ENCODE measurements around the gene TPCN1. TPM values are rescaled to one million over a fixed set of nuclear protein-coding genes. Genes with fewer than 3 reads are reported as not detected.
A peak's percentile ranks its signal among the peaks of the same experiment; 100 is the strongest.

The TPCN1 gene
- polyA plus RNA-seq, 3 donors = 31.2 to 50.5 (median 34.4) TPM

- no peak for DNase-seq (ENCODE audit: extremely low read depth in 1 of 11, low read depth in 9 of 11, low spot score in 4 of 11)
Observed at GRCh38 chr12:113214895-113215400, 6.3 kb upstream of the TPCN1 start.

- no peak for DNase-seq (ENCODE audit: extremely low read depth in 1 of 11, low read depth in 9 of 11, low spot score in 4 of 11)
Observed at GRCh38 chr12:113216027-113216426, 5.2 kb upstream of the TPCN1 start.

GRCh38 chr12:113220593-113221180, 577 bp upstream of the TPCN1 start:
- DNase-seq (ENCODE audit: extremely low read depth in 1 of 11, low read depth in 9 of 11, low spot score in 4 of 11) = no peak

- no peak for DNase-seq (ENCODE audit: extremely low read depth in 1 of 11, low read depth in 9 of 11, low spot score in 4 of 11)
Observed at GRCh38 chr12:113221997-113222729, 899 bp downstream of the TPCN1 start.

GRCh38 chr12:113222730-113223531, 1.7 kb downstream of the TPCN1 start:
- DNase-seq (ENCODE audit: extremely low read depth in 1 of 11, low read depth in 9 of 11, low spot score in 4 of 11) = peak in 4 of 11 donors; percentile 56 to 83 (median 75)

GRCh38 chr12:113224955-113225354, 3.7 kb downstream of the TPCN1 start:
- no peak for DNase-seq (ENCODE audit: extremely low read depth in 1 of 11, low read depth in 9 of 11, low spot score in 4 of 11)

GRCh38 chr12:113226696-113227568, 5.7 kb downstream of the TPCN1 start:
- DNase-seq (ENCODE audit: extremely low read depth in 1 of 11, low read depth in 9 of 11, low spot score in 4 of 11) = no peak

GRCh38 chr12:113227686-113228391, 6.6 kb downstream of the TPCN1 start:
- no peak for DNase-seq (ENCODE audit: extremely low read depth in 1 of 11, low read depth in 9 of 11, low spot score in 4 of 11)

GRCh38 chr12:113228394-113229028, 7.2 kb downstream of the TPCN1 start:
- DNase-seq (ENCODE audit: extremely low read depth in 1 of 11, low read depth in 9 of 11, low spot score in 4 of 11) = no peak

- DNase-seq (ENCODE audit: extremely low read depth in 1 of 11, low read depth in 9 of 11, low spot score in 4 of 11) = no peak
Observed at GRCh38 chr12:113230315-113231234, 9.3 kb downstream of the TPCN1 start.

- no peak for DNase-seq (ENCODE audit: extremely low read depth in 1 of 11, low read depth in 9 of 11, low spot score in 4 of 11)
Observed at GRCh38 chr12:113231235-113232088, 10.2 kb downstream of the TPCN1 start.

- no peak for DNase-seq (ENCODE audit: extremely low read depth in 1 of 11, low read depth in 9 of 11, low spot score in 4 of 11)
Observed at GRCh38 chr12:113232089-113232839, 11.0 kb downstream of the TPCN1 start.

GRCh38 chr12:113232840-113233585, 11.7 kb downstream of the TPCN1 start:
- peak in 8 of 11 donors; percentile 56 to 91 (median 81) for DNase-seq (ENCODE audit: extremely low read depth in 1 of 11, low read depth in 9 of 11, low spot score in 4 of 11)

- DNase-seq (ENCODE audit: extremely low read depth in 1 of 11, low read depth in 9 of 11, low spot score in 4 of 11) = no peak
Observed at GRCh38 chr12:113233967-113234366, 12.7 kb downstream of the TPCN1 start.

GRCh38 chr12:113234483-113234882, 13.2 kb downstream of the TPCN1 start:
- DNase-seq (ENCODE audit: extremely low read depth in 1 of 11, low read depth in 9 of 11, low spot score in 4 of 11) = no peak
